Measurements from ENCODE around the gene CCDC169. TPM values are rescaled to one million over a fixed set of nuclear protein-coding genes. Genes with fewer than 3 reads are reported as not detected.

CCDC169 gene
- total RNA-seq, 1 experiment from 2014 or later: 36.8 TPM

GRCh38 chr13:36346222-36347083 is 48.8 kb upstream of the CCDC169 start, which contains the start of gene SPART (continued):
- no peak for TF ChIP-seq STAT6 (CRISPR knock-in tag; conservative IDR thresholded peaks at IDR 0.05; ENCODE audit: low read depth)
- TF ChIP-seq ZNF281 (CRISPR knock-in tag; IDR thresholded peaks at IDR 0.05): no peak
- no peak; the same call in 1 of the 2 replicates for TF ChIP-seq ZNF219 (CRISPR knock-in tag; IDR thresholded peaks at IDR 0.05; ENCODE audit: borderline replicate concordance)
- no peak for TF ChIP-seq ATF3 (CRISPR knock-in tag; conservative IDR thresholded peaks at IDR 0.05)
- 0 out of 2 replicates have a peak, but pooled peaks have one; percentile 23 for TF ChIP-seq E2F5 (CRISPR knock-in tag; IDR thresholded peaks at IDR 0.05)
- TF ChIP-seq NR1H2 (CRISPR knock-in tag; IDR thresholded peaks at IDR 0.05): no peak

GRCh38 chr13:36345438-36346221 is 48.0 kb upstream of the CCDC169 start:
- peak overlapping the region; percentile 90 for H3K4me3 Mint-ChIP-seq
- H3K27me3 Mint-ChIP-seq (ENCODE audit: low read depth): no peaks in the 10 kb centered on the region; the same call in 1 of the 2 replicates
- H3K27ac Mint-ChIP-seq: peak overlapping the region; percentile 99
- H3K36me3 Mint-ChIP-seq: no peaks in the 10 kb centered on the region
- peaks cover 42% of the 10 kb centered on the region for H3K4me1 Mint-ChIP-seq
- DNase-seq (ENCODE audit: low spot score): peak; percentile 54
- CTCF ChIA-PET: interaction anchor here (0.6 to 2.7 kb wide), 8 partner anchors 9 to 86 kb away, joined by 3 to 19 read pairs (median 4); partner anchors contain the start of gene CCNA1
- H3K9me3 Mint-ChIP-seq: no peaks in the 10 kb centered on the region
- POLR2A ChIA-PET: interaction anchor here (0.7 to 3.4 kb wide), 2 partner anchors 48 to 50 kb away, joined by 3 to 13 read pairs; partner anchors contain the start of gene CCDC169
- TF ChIP-seq SP1 (CRISPR knock-in tag; conservative IDR thresholded peaks at IDR 0.05) (0 out of 2 replicates have a peak, but pooled peaks have one; percentile 13), FOXK1 (CRISPR knock-in tag; IDR thresholded peaks at IDR 0.05) (peak; percentile 85), NFE2L1 (CRISPR knock-in tag; IDR thresholded peaks at IDR 0.05) (0 out of 2 replicates have a peak, but pooled peaks have one; percentile 42), STAT6 (CRISPR knock-in tag; conservative IDR thresholded peaks at IDR 0.05; ENCODE audit: low read depth) (no peak), ESRRA (CRISPR knock-in tag; IDR thresholded peaks at IDR 0.05; ENCODE audit: borderline replicate concordance) (no peak)
- ATAC-seq: peak; percentile 60

Measured in WTC11 (cell line).